Measurements from ENCODE around the gene NR6A1. TPM values are rescaled to one million over a fixed set of nuclear protein-coding genes. Genes with fewer than 3 reads are reported as not detected.

Gene NR6A1
- total RNA-seq, 1 donor, result 1.2 TPM

- TF ChIP-seq CTCF (IDR thresholded peaks at IDR 0.05; ENCODE audit: insufficient read depth, low read length), result no peak
- H3K4me3 ChIP-seq (ENCODE audit: low read depth, low read length), result no peak overlapping the region
- no peak for DNase-seq (ENCODE audit: low read depth)
Measured at GRCh38 chr9:124501771-124502320, 269.3 kb downstream of the NR6A1 start.

- TF ChIP-seq CTCF (IDR thresholded peaks at IDR 0.05; ENCODE audit: insufficient read depth, low read length), result no peak
- no peak for DNase-seq (ENCODE audit: low read depth)
- no peak overlapping the region for H3K4me3 ChIP-seq (ENCODE audit: low read depth, low read length)
Measured at GRCh38 chr9:124500796-124501611, 270.1 kb downstream of the NR6A1 start.

DNA sequence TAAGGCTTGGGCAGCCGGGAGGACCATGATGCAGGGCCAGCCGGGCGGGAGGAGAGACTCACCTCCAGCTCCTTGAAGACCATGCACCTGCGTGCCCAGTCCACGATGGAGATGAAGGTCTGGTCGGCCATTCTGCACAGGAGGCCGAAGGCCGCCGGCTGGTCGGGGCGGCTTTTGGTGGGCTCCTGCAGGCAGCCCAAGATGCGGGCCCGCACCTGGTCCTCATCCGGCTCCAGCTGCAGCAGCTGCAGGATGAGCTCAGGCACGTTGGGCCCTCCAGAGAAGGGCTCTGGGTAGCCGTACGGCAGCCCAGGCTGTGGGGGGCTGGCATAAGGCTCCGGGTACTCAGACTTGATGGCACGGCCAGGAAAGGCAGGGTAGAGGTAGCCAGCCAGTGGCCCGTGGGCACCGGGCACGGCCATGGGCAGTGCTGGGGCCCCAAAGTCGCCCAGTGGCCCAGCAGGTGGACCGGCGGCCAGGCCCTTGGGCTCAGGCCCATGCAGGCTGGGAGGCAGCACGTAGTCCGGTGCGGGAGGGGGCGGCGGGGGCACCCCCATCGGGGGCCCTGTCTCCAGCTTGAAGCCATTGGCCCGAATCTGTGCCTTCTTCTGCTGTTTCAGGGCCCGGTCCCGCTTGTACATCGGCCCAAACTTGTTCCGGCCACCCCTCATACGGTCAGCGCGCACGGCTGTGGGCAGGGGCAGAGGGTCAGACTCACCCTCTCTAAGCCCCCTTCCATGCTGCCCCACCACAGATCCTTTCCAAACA is 270.9 kb downstream of the NR6A1 start:
- TF ChIP-seq CTCF (IDR thresholded peaks at IDR 0.05; ENCODE audit: insufficient read depth, low read length), result no peak
- no peak for DNase-seq (ENCODE audit: low read depth)
- H3K4me3 ChIP-seq (ENCODE audit: low read depth, low read length), result no peak overlapping the region

GRCh38 chr9:124499216-124499615 is 271.9 kb downstream of the NR6A1 start:
- DNase-seq (ENCODE audit: low read depth), result no peak

DNA sequence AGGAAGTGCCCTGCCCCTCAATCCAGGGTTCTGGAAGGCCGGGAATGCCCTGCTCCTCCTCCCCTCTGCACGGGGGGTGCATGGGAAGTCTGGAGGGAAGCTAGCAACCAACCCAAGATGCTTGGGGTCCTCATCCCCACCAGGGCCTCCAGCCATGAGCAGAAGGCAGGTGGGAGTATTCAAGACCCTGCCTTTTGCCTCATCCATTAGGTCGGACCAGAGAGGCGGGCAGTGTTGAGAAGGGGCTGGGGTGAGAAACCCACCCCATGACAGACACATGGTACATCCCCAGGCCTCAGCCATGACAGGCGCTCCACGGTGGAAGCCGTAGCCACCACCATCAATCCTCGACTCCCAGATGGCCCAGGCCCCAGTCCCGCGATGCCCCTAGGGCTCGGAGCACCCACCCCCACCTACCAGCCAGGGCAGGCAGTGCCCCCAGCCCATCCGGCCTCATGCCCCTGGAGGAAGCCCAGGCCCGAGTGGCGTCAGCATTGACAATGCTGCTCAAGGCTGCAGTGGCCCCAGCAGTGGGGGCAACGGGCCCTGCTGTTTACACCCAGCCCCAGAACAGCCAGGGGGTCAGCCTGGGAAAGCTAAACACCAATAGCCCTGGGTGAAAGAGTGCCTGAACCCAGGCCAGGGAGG is 272.5 kb downstream of the NR6A1 start:
- no peak for TF ChIP-seq CTCF (IDR thresholded peaks at IDR 0.05; ENCODE audit: insufficient read depth, low read length)

More at GRCh38 chr9:124499216-124499615, 271.9 kb downstream of the NR6A1 start:
- TF ChIP-seq CTCF (IDR thresholded peaks at IDR 0.05; ENCODE audit: insufficient read depth, low read length), result no peak
- no peak overlapping the region for H3K4me3 ChIP-seq (ENCODE audit: low read depth, low read length)

GRCh38 chr9:124498040-124498439 is 273.1 kb downstream of the NR6A1 start:
- no peak for TF ChIP-seq CTCF (IDR thresholded peaks at IDR 0.05; ENCODE audit: insufficient read depth, low read length)
- no peak overlapping the region for H3K4me3 ChIP-seq (ENCODE audit: low read depth, low read length)
- DNase-seq (ENCODE audit: low read depth), result no peak

More for the DNA sequence above, 272.5 kb downstream of the NR6A1 start:
- no peak for DNase-seq (ENCODE audit: low read depth)
- no peak overlapping the region for H3K4me3 ChIP-seq (ENCODE audit: low read depth, low read length)

Measured in fibroblast of the aortic adventitia (primary cell).